Gastroesophageal sphincter (tissue), 3 donors: ENCODE results near the gene PCSK4.
A peak's percentile ranks its signal among the peaks of the same experiment; 100 is the strongest.

ENCODE experiments used
- CTCF ChIP-seq, 4 experiments: fragments of 200-600 bp in 2 of 4; fragments of 450-650 bp in 2 of 4; sonication (generic) in 1 of 4; IDR thresholded peaks; one replicate each; pipeline ENCODE4 v1.5.1; 2017 to 2019; ENCODE audit warnings: antibody characterized with exemption in 4 of 4, mild to moderate bottlenecking in 2 of 4, moderate library complexity in 2 of 4
- POLR2A ChIP-seq, 2 donors: fragments of 450-650 bp; IDR thresholded peaks; one replicate each; pipeline ENCODE4 v1.6.1; 2017; ENCODE audit warnings: antibody characterized with exemption in 2 of 2, mild to moderate bottlenecking in 2 of 2, moderate library complexity in 1 of 2

GRCh38 chr19:1491114-1491848, 1.1 kb upstream of the PCSK4 start, which contains the start of gene REEP6:
- TF ChIP-seq POLR2A (IDR thresholded peaks at IDR 0.05), result no peak
- TF ChIP-seq CTCF (IDR thresholded peaks at IDR 0.05), result peak in 2 of 4 experiments; percentile 1 to 10
